Stimulated activated memory B cell treated with anti-CD40 and anti-IgM and Interleukin-4, amounts not matched to agents 10 μg/mL and 1 μg/mL and 100 μg/mL, for 72 hours (primary cell): ENCODE measurements around the gene GPLD1.
"Not testable (repeated sequence)": the region's sequence is repeated elsewhere in the genome, so short reads cannot be mapped to it uniquely, and the experiment has no call there.

Experiments used
- ATAC-seq: fragments of 150-1000 bp; cut with Tn5 transposase; 2 replicates; pipeline ENCODE4 v1.10.0; 2021
- H3K27ac Mint-ChIP-seq: one replicate; pipeline ENCODE4 v1.8.0; 2022; ENCODE audit warnings: mild to moderate bottlenecking, mixed read lengths
- H3K27me3 Mint-ChIP-seq: one replicate; pipeline ENCODE4 v1.8.0; 2022; ENCODE audit warnings: mixed read lengths
- H3K36me3 Mint-ChIP-seq: one replicate; pipeline ENCODE4 v1.8.0; 2022; ENCODE audit warnings: mixed read lengths
- H3K4me1 Mint-ChIP-seq: one replicate; pipeline ENCODE4 v1.8.0; 2022; ENCODE audit warnings: mixed read lengths
- H3K4me3 Mint-ChIP-seq: one replicate; pipeline ENCODE4 v1.8.0; 2022; ENCODE audit warnings: mild to moderate bottlenecking, moderate library complexity, mixed read lengths
- H3K9me3 Mint-ChIP-seq: one replicate; pipeline ENCODE4 v1.8.0; 2022; ENCODE audit warnings: mixed read lengths

Gene GPLD1

GRCh38 chr6:24511976-24512375 is 22.6 kb upstream of the GPLD1 start:
- not testable (repeated sequence) for H3K9me3 Mint-ChIP-seq, H3K27me3 Mint-ChIP-seq, ATAC-seq, H3K4me3 Mint-ChIP-seq
- peaks cover 70% of the 10 kb centered on the region for H3K36me3 Mint-ChIP-seq
- H3K27ac Mint-ChIP-seq: peak overlapping the region; percentile 62
- peaks cover 26% of the 10 kb centered on the region for H3K4me1 Mint-ChIP-seq

GRCh38 chr6:24506814-24507520 is 17.6 kb upstream of the GPLD1 start:
- Mint-ChIP-seq H3K27me3 (no peaks in the 10 kb centered on the region), H3K27ac (no peak overlapping the region), H3K4me1 (peaks cover 16% of the 10 kb centered on the region), H3K4me3 (no peak overlapping the region), H3K36me3 (peaks cover 83% of the 10 kb centered on the region), H3K9me3 (peaks cover 7% of the 10 kb centered on the region)
- no peak for ATAC-seq

- peaks cover 63% of the 10 kb centered on the region for H3K36me3 Mint-ChIP-seq
- peaks cover 15% of the 10 kb centered on the region for H3K4me1 Mint-ChIP-seq
- no peaks in the 10 kb centered on the region for H3K27me3 Mint-ChIP-seq
- no peak overlapping the region for H3K4me3 Mint-ChIP-seq
- H3K27ac Mint-ChIP-seq: peak overlapping the region; percentile 77
- ATAC-seq: no peak
- peaks cover 7% of the 10 kb centered on the region for H3K9me3 Mint-ChIP-seq
These were observed 15.5 kb upstream of the GPLD1 start for GRCh38 chr6:24504649-24505586.

- Mint-ChIP-seq H3K36me3 (peaks cover 57% of the 10 kb centered on the region), H3K27me3 (no peaks in the 10 kb centered on the region), H3K4me3 (no peak overlapping the region), H3K9me3 (peaks cover 2% of the 10 kb centered on the region), H3K4me1 (peaks cover 9% of the 10 kb centered on the region), H3K27ac (peak overlapping the region; percentile 77)
- ATAC-seq: no peak
These were observed 14.9 kb upstream of the GPLD1 start for GRCh38 chr6:24504287-24504648.

- no peak overlapping the region for H3K4me3 Mint-ChIP-seq
- H3K27ac Mint-ChIP-seq: no peak overlapping the region
- H3K27me3 Mint-ChIP-seq: no peaks in the 10 kb centered on the region
- H3K9me3 Mint-ChIP-seq: no peaks in the 10 kb centered on the region
- H3K4me1 Mint-ChIP-seq: peaks cover 12% of the 10 kb centered on the region
- no peak for ATAC-seq
- peaks cover 45% of the 10 kb centered on the region for H3K36me3 Mint-ChIP-seq
These were observed 12.5 kb upstream of the GPLD1 start for GRCh38 chr6:24501914-24502313.

- H3K9me3 Mint-ChIP-seq: no peaks in the 10 kb centered on the region
- H3K4me3 Mint-ChIP-seq: no peak overlapping the region
- peaks cover 48% of the 10 kb centered on the region for H3K36me3 Mint-ChIP-seq
- H3K27ac Mint-ChIP-seq: no peak overlapping the region
- peaks cover 16% of the 10 kb centered on the region for H3K4me1 Mint-ChIP-seq
- H3K27me3 Mint-ChIP-seq: no peaks in the 10 kb centered on the region
- no peak for ATAC-seq
These were observed 12.0 kb upstream of the GPLD1 start for GRCh38 chr6:24501374-24501773.

GRCh38 chr6:24500683-24501082 is 11.3 kb upstream of the GPLD1 start:
- ATAC-seq: no peak
- Mint-ChIP-seq H3K27me3 (no peaks in the 10 kb centered on the region), H3K4me3 (no peak overlapping the region), H3K36me3 (peaks cover 50% of the 10 kb centered on the region), H3K4me1 (peaks cover 22% of the 10 kb centered on the region), H3K27ac (no peak overlapping the region), H3K9me3 (no peaks in the 10 kb centered on the region)

- peak; percentile 5 for ATAC-seq
- H3K36me3 Mint-ChIP-seq: peaks cover 26% of the 10 kb centered on the region
- peaks cover 40% of the 10 kb centered on the region for H3K4me1 Mint-ChIP-seq
- no peaks in the 10 kb centered on the region for H3K27me3 Mint-ChIP-seq
- peak overlapping the region; percentile 18 for H3K4me3 Mint-ChIP-seq
- H3K9me3 Mint-ChIP-seq: no peaks in the 10 kb centered on the region
- H3K27ac Mint-ChIP-seq: peak overlapping the region; percentile 62
These were observed 8.0 kb upstream of the GPLD1 start for GRCh38 chr6:24497254-24497970.

- Mint-ChIP-seq H3K9me3 (no peaks in the 10 kb centered on the region), H3K4me1 (peaks cover 40% of the 10 kb centered on the region), H3K4me3 (peak within 1 kb of the TSS; percentile 82), H3K36me3 (peaks cover 26% of the 10 kb centered on the region), H3K27me3 (no peaks in the 10 kb centered on the region), H3K27ac (peak within 1 kb of the TSS; percentile 83)
- ATAC-seq: peak; percentile 86
These were observed 5.7 kb upstream of the GPLD1 start, which contains the start of gene ALDH5A1 for GRCh38 chr6:24494821-24495795. Gene ALDH5A1, plus strand, starts transcription at chr6:24494969. Its CDS starts 28 bp downstream, at chr6:24494997.

- Mint-ChIP-seq H3K4me1 (peaks cover 40% of the 10 kb centered on the region), H3K4me3 (peak overlapping the region; percentile 82), H3K9me3 (no peaks in the 10 kb centered on the region), H3K36me3 (peaks cover 26% of the 10 kb centered on the region), H3K27me3 (no peaks in the 10 kb centered on the region), H3K27ac (peak overlapping the region; percentile 83)
- no peak for ATAC-seq
These were observed 4.8 kb upstream of the GPLD1 start for GRCh38 chr6:24493945-24494820.

- H3K27ac Mint-ChIP-seq: peak overlapping the region; percentile 47
- peaks cover 32% of the 10 kb centered on the region for H3K4me1 Mint-ChIP-seq
- ATAC-seq: no peak
- H3K27me3 Mint-ChIP-seq: no peaks in the 10 kb centered on the region
- H3K9me3 Mint-ChIP-seq: no peaks in the 10 kb centered on the region
- peaks cover 20% of the 10 kb centered on the region for H3K36me3 Mint-ChIP-seq
- H3K4me3 Mint-ChIP-seq: no peak overlapping the region
These were observed 3.1 kb upstream of the GPLD1 start for GRCh38 chr6:24492475-24492874.

- no peak overlapping the region for H3K4me3 Mint-ChIP-seq
- H3K9me3 Mint-ChIP-seq: no peaks in the 10 kb centered on the region
- peaks cover 21% of the 10 kb centered on the region for H3K4me1 Mint-ChIP-seq
- H3K27me3 Mint-ChIP-seq: no peaks in the 10 kb centered on the region
- H3K27ac Mint-ChIP-seq: no peak overlapping the region
- no peak for ATAC-seq
- peaks cover 5% of the 10 kb centered on the region for H3K36me3 Mint-ChIP-seq
These were observed 1.6 kb upstream of the GPLD1 start for GRCh38 chr6:24490948-24491347.

GRCh38 chr6:24489881-24490280 is 503 bp upstream of the GPLD1 start:
- Mint-ChIP-seq H3K9me3 (no peaks in the 10 kb centered on the region), H3K36me3 (peaks cover 3% of the 10 kb centered on the region), H3K27ac (peak overlapping the region; percentile 37), H3K27me3 (no peaks in the 10 kb centered on the region), H3K4me1 (peaks cover 14% of the 10 kb centered on the region), H3K4me3 (no peak overlapping the region)
- ATAC-seq: no peak
